Stimulated activated CD8-positive, alpha-beta memory T cell treated with anti-CD3 and anti-CD28 coated beads, Interleukin-15, amount 100 ng/mL, for 4 hours (primary cell): ENCODE results near the gene IQSEC3.

Experiments
- DNase-seq, 2 donors: peaks; one replicate each; pipeline ENCODE4 v3.0.0-alpha.2; 2020; ENCODE audit warnings: low read depth in 2 of 2

The IQSEC3 gene

DNA sequence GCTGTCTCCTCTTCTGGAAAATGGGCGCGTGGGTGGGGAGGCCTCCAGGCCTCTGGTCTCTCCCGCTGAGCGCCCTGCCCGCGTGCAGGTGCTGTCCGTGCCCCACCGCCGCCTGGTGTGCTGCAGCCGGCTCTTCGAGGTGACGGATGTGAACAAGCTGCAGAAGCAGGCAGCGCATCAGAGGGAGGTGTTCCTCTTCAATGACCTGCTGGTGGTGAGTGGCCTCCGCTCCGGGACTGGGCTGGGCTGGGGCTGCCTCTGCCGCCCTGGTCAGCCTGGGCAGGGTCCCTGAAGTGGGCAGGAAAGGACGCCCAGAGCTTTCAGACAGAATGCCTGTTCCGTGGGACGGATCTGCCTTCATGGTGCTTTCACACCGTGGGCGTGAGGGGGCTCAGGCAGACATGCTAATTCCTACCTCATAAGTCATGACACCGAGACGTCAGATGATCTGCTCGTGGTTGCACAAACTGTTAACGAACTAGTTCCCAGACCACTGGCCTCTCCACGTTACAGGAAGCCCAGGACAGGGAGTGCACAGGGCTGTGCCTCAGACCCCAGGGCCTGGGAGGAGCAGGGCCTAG, 96.9 kb downstream of the IQSEC3 start:
- no peak for DNase-seq

DNA sequence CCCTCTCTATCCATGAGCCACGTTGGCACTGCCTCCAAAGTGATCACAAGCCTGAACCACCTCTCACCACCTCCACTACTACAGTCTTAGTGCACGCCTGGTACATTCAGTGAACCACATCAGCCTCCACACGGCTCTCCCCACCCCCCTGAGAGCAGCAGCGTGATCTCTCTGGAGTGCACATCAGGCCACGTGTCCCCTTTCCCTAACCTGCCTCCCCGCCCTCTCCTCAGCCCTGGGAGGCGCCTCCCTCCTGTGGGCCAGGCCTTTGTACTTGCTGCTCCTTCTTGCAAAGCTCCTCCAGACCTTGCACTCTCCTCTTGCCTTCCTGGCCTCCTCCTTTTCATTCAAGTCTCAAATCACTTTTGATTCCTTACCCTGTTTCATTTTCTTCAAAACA, 97.6 kb downstream of the IQSEC3 start:
- no peak for DNase-seq

DNA sequence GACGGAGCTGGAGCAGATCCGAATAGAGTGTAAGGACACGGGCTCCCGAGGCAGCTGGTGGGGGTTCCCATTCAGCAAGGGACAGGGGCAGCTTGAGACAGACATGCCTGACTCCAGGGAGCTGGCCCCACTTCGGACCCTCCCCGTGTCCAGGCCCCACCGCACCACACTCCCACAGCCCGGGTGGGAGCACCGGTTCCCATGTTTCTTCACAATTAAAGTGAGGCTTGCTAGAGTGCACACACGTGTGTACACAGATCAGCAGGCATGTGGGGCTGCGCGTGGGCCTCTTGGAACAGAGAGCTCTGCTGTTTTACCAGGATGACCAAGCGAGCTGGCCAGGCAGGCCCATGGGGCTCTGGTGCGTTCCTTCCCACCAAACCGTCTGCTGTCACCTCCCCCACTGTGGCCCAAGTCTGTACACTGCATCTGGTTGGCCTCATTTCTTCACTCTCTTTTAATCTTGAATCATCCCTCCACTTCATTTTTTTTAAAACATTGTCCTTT, 99.3 kb downstream of the IQSEC3 start:
- DNase-seq, result no peak

DNA sequence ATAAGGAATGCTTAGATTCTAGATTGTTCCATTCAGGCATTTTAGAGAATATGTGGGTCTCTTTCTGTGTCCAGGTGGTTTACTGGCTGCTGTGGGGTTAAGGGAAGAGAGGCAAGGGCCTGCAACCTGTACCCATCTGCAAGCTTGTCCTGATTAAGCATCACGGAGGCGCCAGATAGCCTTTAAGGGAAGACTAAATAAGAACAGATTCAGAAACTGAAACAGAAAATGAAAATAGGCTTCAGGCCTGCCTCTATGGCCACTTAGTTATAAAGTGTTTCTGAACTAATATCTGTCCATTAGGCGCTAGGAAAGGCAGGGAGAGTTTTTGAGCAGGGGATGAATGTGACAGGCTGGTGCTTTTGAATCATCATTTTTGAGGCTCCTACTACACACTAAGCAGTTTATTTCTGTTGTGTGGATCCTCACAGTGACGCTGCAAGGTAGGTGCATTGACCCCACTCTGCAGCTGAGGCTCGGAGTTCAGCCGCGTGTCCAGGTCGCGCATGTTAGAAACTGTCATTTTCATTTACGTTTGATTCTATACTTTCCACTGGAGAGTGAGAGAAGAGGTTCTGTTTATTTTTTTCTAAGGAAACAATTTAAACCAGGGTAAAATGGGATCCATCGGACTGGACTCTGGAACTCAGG, 100.0 kb downstream of the IQSEC3 start:
- no peak for DNase-seq

GRCh38 chr12:167959-168600, 101.5 kb downstream of the IQSEC3 start:
- DNase-seq, result no peak

GRCh38 chr12:168763-169525, 102.4 kb downstream of the IQSEC3 start:
- no peak for DNase-seq

DNA sequence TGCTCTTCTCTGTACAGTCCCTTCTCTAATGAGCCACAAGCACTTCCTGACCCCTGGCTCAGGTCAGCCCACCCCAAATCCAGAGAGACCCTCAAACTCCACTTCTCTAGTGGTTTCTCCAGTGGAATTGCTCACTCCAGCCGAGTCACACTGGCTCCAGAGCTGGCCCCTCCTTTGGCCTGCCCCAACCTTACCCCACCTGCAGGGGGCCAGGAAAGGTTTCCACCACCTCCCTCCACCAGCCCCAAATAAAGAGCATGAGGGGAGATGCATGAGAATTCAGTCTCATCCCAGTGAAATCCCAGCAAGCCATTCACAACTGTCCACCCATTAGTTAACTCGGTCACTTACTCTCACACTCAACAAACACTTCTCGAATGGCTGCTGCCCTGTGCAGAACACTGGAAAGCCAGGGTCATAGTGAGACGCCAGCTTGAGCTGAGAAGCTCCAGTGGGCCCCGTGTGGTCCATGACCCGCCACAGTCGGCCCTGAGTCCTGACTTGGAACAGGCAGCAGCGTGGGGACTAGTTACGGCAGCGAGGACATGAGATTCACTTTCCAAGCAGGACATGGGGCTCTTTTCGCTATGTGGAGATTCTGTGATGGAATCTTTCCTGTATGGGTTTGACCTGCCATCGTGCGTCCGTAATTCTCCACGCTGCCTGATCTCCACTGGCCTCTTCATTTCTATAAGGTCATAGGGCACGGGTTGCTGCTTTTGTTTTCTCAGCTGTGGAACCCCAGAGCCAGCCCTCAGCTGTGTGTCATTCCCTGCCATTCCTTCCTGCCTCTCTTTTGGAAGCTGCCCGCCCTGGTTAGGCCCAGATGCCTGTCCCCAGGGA, 103.2 kb downstream of the IQSEC3 start:
- no peak for DNase-seq

- no peak for DNase-seq
These were observed 104.0 kb downstream of the IQSEC3 start for GRCh38 chr12:170371-171225.

GRCh38 chr12:171276-171675, 104.7 kb downstream of the IQSEC3 start:
- no peak for DNase-seq

DNA sequence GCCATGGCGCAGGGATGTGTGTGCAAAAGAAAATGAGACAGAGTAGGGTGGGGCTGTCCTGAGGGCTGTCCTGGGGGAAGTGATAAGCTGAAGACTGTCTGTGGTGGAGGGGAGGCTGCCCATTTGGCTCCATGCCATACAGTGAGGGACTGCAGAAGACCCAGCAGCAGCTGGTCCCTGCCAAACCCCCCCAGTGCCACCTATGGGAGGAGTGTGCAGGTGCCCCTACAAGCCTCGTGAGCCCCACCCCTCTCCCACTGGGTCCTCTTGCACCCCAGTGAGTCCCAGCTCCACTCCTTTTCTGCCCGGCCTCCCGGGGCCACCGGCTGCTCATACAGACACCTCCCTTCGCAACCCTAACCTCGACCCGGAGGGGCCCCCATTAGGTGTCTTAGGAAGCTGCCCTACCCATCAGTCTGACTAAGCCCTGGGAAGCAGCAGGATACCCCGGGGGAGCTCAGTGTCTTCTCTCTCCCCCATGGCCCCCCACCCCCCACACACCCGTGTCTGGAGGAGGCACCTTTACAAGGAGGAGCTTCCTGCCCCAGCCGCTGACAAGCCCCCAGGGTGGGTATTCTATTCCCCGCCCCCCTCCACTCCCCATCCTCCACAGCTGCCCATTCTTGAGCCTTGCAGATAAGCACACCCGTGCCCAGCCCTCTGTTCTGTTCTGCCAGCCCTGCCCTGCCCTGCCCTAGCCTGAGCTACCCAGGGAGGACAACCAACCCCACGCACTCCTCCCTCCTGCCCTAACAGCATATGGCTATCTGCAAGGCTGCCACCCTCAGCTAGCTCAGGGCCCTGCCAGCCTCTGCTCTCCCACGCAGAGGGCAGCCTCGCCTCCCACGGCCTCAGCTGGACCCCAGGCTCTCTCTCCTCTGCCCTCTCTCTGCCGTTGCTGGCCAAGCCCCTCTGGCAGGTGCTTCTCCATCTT, 105.4 kb downstream of the IQSEC3 start:
- no peak for DNase-seq

GRCh38 chr12:172732-173161, 106.2 kb downstream of the IQSEC3 start:
- no peak for DNase-seq

GRCh38 chr12:174124-174523, 107.6 kb downstream of the IQSEC3 start:
- no peak for DNase-seq

- DNase-seq, result no peak
These were observed 108.0 kb downstream of the IQSEC3 start for GRCh38 chr12:174596-174995.

- DNase-seq, result no peak
These were observed 108.7 kb downstream of the IQSEC3 start for GRCh38 chr12:175250-175649.

DNA sequence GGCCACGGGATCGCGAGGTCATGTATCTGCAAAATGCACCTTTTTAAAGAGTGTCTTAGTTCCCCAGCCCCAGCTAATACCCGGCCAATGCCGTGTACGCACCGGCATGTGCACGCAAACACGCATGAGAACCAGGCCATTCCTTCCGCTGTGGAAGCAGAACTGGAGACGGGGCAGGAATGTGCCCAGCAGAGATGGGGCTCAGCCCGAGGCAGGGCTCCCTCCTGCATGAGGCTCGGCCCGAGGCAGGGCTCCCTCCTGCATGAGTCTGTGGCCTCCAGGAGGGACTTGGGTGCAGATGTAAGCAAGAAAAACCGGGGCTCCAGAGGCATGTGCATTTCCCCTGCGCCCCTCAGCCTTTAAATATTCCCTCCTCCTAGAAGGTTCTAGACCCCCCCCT, 109.2 kb downstream of the IQSEC3 start:
- no peak for DNase-seq

- no peak for DNase-seq
These were observed 110.0 kb downstream of the IQSEC3 start for GRCh38 chr12:176321-177181.

GRCh38 chr12:177336-177979, 110.9 kb downstream of the IQSEC3 start:
- DNase-seq, result no peak
